Dermis blood vessel endothelial cell (primary cell): ENCODE measurements around the gene YTHDF1. TPM values are rescaled to one million over a fixed set of nuclear protein-coding genes. Genes with fewer than 3 reads are reported as not detected.
A peak's percentile ranks its signal among the peaks of the same experiment; 100 is the strongest.

Experiments
- DNase-seq: peaks from one replicate; pipeline ENCODE4 v3.0.0; 2010
- total RNA-seq: library from RNA; depleted of rRNA; stranded (reverse); fragments of >200 nt; gene quantifications from 2 replicates; pipeline ENCODE4 v1.2.3, GENCODE V29; 2014

The YTHDF1 gene
- total RNA-seq, 1 donor from 2014 or later, result 18.4 TPM

DNA sequence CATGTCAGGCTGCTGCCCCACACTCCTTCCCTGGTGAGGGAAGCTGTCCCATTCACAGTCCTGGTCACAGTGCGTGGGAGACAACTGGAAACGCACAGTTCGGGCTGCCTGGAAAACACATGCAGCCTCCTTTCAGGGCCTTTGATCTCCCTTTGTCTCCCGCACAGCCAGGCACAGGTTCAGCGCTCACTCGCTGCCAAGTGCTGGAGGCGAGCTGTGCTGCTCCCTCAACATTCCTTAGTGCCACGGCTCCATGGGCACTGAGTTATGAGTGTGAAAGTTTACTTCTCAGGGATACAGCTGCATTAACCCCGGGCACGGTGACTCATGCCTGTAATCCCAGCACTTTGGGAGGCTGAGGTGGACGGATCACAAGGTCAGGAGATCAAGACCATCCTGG lies 9.1 kb downstream of the YTHDF1 start:
- DNase-seq, result no peak

DNA sequence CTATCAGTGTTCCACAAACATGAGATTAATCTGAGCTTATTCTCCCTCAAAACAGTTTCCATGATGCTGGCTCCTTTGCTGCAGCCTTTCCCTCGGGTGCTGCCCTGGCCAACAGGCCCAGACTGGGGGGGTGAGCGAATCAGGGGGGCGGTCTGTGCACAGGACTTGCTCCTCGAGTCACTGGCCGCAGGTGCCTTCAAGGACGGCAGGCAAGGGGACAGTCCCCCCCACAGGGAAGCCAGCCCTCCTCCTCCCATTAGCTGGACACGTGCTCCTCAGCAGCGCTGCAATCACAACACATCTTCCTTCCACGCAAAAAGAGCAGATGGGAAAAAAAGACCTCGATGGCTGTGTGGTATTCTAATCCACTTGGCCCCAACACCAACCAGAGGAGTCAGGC lies 10.0 kb downstream of the YTHDF1 start:
- DNase-seq, result no peak

DNA sequence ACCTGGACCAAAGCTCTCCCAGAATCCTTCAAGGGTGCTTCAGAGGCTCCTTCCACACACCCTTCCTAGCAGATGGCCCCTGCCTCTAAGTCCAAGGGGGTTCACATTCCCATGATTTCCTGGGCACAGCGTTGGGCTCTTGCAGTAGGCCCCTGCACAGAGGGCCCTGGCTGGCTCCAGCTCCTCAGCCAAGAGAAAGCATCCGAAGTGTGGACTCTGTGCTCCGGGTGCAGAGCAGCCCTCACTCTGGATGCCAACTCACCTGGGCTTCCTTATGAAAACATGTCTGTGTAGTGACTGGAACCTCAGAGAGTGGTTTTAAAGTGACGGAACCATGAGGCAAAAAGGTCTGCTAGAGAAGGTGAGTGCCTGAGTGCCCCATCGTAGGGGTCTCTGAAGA lies 11.6 kb downstream of the YTHDF1 start:
- no peak for DNase-seq

DNA sequence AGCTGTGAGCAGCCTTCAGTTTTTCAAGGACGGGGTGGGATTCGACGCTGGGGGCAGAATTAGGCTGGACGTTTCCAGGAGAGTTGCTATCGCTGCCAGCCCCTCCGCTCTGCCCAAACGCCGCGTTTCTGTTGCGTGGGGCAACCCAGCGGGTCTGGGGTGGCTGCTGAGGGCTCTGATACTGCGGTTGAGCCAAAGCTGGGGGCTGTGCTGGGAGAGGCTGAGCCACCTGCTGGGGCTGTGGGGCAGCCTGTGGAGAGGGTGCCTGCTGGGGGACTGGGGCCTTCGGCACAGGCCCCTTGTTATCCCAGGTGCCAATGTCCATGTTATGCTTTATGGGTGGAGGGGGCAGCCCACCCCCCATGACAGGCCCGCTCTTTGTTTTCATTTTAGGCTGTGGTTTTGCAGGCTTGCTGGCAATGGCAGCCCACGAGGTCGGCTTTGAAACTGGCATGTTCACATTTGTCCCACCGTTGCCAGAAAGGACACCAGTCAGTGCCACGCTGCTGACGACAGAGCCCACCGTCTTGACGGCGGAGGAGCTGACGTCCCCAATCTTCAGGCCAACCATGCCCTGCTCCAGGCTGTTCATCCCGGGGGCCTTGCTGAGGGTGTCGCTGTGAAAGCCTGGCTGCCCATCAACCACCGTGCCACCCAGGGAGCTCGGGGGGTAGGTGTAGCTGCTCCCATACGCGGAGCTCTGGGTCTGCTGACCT lies 13.0 kb downstream of the YTHDF1 start:
- DNase-seq, result no peak

DNA sequence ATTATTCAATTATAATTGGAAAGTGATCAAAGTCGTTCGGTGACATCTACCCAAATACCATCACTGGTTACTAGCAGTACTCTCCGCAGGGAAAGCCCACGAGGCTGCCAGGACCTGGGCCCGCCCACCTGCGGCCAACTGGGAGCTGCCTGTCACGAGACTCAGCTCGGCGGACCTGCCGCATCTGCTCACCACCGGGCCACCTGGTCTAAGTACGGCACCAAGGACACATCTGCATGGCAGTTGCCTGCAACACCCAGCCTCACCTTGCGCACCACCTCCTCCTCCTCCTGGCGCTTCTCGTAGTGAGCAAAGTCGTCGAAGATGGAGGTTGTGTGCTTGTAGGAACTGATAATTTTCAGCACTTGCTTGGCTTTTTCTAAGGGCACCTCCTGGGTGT lies 13.9 kb downstream of the YTHDF1 start:
- DNase-seq, result no peak

DNA sequence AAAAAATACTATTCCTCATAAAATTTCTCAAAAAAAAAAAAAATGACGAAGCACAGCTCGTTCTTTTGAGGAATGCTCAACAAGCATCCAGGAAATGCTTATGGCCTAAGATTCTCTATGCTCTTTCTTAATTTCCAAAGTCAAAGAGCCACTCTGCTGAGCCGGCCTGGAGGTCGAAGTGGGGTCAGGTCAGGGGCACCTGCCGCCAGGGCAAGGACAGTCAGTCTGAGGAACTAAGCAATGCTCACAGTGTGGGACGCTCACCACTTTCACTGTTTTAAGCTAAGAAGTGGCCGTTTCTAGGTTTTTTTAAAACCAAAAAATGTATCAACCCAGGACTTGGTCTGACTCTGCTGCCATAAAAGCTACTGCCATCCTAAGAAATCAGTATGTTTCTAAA lies 17.3 kb downstream of the YTHDF1 start:
- no peak for DNase-seq

DNA sequence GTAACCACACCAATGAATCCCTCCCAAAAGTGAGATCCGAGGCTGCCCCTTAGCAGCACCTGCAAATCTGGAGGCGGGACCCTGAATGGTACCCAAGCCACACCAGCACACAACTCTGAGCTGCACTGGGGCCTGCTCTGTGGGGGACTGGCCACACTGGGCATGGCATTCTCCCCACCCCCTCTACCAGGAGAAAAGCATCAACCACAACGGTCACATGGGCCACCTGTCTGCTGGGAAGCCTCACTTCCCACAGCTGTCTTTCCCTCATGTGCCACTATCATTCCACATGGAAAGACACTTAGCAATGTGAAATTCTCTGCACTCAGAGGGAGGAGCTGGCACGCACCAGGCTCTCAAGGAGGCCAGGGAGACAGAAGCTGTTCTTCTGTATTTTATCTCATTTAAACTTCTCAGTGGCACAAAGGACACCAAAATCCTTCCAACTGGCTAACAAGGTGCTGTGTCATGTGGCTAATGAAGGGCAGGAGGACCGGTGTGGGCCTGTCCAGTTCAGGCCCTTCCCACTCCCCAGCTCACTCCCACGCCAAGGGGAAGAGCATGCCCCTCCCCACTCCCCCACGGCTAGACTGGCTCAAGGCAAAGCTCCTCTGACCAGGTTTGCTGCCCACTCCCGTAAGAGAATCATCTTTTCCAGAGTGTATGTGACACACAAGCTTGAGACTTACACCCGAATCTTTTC lies 19.0 kb downstream of the YTHDF1 start:
- DNase-seq, result no peak

DNA sequence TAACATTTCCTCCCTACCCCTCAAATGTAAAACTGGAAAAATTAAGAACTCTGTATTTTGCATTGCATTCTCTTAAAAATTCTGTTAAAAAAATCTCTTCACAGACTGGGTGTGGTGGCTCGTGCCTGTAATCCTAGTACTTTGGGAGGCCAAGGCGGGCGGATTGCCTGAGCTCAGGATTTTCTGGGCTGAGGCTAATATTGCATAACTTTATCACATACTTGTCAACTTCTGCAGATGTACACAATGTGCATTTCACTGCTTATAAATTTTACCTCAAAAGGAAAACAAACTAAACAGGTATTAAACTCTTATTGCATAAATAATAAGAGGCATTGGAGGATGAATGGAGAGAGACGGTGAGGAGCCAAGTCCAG lies 21.1 kb downstream of the YTHDF1 start:
- DNase-seq, result no peak

DNA sequence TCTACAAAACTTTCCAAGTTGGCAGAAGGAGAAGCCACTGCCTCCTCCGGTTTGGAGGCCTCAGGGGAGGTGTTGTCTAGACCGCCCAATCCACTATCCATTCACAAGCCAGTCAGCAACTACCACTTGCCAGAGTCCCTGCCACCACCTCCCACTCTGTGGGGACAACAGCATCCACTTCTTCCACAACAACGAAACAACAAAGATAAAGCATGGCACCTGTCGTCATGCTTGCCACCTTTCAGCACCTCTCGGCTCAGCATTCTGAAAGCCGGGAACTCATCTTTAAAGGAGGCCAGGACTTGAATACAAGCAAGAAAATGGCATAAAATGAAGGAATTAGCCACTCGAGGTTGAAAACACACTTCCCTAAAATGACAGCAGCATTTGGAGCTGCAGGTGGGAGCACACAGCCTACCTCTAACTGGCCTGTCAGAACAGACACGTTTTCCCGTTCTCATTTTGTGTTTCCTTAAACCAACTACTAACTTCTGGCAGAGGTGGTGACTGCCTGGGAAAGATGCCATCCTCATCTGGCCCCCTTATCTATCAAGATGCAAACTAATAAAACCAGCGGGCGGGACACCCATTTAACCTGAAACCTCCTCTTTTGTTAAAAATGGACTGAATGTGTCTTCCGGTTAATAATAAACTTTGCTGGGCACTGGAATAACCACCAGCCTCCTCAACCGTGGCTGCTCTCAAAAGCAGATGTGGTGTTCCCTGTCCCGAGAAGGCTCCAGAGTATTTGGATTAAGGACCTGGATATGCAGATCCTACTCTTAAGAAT lies 21.7 kb downstream of the YTHDF1 start:
- no peak for DNase-seq

DNA sequence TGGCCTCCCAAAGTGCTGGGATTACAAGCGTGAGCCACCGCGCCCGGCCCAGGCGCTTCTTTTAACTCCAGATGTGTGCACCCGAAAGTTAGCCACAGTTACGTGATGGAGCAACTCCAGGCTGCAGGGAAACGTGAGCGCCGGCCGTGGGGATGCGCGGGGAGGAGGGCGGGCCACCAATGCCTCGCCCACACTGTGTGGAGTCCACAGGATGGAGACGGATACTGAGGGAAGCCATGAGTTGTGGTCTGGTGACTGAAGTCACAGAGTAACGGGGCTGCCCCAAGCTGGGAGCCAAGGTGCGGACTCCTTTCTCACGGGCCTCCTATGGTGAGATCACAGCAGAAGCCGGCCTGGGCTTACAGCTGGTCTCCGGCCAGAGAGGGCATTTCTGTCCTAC lies 23.2 kb downstream of the YTHDF1 start:
- DNase-seq, result no peak

DNA sequence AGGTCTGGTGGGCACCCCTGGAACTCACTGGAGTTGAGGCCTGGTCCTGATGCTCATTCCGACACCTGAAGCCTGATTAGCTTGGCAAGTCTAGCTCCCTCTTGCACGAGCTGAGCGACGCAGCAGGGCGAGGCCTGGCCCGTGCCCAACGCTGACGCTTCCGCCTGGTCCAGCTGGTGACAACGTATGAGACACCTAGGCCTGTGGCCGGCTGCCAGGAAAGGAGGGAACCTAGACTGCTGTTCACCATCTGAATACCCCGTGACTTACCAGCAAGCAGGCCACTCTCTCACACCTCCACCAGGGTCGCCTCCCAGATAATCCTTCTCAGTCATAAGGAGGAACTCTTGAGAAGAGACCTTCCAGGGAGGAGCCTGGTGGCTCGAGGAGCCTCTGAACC lies 24.5 kb downstream of the YTHDF1 start:
- peak; percentile 20 for DNase-seq

DNA sequence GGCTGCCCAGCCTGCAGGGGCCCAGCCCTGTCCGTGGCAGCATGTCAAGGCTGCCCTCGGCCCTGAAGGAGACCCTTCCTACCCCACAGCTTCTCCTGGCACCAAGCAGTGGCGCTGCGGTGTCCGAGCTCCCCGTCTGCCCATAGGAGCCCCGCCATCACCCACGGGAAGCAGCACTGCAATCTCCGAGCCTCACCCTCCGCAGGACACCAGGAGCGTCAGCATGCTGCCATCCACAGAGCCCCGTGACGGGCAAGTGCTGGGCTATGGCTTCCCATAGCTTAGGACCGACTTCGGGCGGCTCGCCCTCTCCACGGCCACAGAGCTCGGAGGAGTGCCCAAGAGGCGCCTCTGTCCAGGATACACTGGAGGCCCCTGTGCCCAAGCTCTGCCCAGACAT lies 25.1 kb downstream of the YTHDF1 start:
- DNase-seq, result no peak

DNA sequence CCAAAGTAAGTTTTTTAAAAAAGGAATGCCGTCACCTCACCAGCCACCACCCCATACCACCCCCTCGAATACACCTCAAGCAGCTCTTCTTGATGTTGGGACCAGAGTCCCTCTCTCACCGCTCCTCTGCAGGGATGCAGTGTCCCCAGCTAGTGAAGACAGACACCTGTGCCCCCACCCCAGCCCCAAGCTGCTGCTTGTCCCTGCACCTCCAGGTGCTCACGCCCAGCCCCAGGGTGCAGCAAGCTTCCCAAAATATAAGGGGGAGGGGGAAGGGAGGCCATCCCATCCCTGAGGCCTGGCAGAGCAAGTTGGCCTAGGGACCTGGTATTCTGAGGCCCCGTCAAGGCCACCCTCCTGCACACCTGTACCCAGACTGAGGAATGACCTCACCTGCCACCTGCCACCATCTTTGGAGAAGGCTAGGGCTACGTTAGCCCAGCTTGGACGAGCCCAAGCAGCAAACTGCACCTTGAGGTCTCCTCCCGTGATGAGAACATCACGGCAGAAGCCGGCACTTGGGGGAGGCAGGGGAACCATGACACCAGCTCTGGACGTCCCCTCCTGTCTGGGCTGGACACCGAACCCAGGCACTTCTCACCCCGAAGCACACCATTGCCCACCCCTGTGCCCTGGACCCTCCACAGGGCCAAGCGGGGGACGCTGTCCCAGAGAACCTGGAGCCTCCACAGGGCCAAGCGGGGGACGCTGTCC lies 25.9 kb downstream of the YTHDF1 start:
- DNase-seq, result no peak

DNA sequence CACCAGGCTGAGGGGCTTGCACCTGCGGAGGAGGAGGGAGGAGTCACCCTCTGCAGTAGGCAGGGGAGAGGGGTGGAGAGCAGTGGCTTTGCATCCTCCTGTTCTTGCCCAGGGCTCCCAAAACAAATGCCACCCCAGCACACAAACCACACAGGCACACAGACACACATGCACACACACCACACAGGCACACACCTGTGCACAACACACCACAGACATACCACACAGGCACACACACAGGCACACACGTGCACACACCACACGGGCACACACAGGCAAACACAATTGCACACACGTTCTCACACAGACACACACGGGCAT lies 26.6 kb downstream of the YTHDF1 start:
- DNase-seq, result no peak

DNA sequence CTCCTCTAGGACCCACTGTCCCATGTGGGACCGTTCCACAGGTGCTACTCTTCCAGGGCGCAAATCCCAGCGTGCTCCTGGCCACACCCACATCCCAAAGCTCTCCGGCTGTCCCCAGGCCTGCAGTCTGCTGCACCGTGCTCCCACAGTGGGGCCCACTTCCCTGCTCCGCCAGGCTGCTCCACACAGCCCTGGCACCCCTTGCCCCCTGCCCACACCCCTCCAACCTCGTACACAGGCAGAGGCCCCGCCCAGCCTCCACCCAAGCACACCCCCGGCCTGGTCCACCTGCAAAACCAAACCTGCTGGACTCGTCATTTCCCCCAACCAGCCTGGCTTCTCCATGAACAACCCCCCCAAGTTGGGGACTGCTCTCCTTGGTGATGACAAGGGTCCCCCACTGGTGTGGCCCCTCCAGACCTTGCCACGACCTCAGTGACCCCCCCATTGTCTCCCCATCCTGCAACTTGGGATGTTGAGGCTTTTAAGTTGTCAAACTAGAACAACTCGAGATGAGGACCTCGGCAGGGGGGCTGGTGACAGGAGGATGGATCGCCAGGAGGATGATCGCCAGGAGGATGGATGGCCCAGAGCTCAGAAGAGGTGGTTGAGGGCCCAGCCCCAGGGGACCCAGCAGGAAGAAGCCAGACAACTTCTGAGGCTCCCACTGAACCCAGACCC lies 27.1 kb downstream of the YTHDF1 start:
- no peak for DNase-seq

DNA sequence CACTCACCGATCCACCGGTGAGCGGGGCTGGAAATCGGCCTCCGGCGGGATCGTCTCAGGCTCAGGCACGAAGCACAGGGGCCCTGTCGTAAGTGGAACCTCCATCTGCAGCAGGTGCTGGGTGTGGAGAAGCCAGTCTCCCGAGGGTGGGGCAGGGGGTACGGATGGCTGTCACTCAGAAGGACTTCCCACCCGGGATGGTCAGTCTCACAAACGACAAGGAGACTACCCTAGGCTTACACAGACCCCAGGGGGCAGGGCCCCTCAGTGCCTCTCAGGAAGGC lies 27.8 kb downstream of the YTHDF1 start:
- no peak for DNase-seq

DNA sequence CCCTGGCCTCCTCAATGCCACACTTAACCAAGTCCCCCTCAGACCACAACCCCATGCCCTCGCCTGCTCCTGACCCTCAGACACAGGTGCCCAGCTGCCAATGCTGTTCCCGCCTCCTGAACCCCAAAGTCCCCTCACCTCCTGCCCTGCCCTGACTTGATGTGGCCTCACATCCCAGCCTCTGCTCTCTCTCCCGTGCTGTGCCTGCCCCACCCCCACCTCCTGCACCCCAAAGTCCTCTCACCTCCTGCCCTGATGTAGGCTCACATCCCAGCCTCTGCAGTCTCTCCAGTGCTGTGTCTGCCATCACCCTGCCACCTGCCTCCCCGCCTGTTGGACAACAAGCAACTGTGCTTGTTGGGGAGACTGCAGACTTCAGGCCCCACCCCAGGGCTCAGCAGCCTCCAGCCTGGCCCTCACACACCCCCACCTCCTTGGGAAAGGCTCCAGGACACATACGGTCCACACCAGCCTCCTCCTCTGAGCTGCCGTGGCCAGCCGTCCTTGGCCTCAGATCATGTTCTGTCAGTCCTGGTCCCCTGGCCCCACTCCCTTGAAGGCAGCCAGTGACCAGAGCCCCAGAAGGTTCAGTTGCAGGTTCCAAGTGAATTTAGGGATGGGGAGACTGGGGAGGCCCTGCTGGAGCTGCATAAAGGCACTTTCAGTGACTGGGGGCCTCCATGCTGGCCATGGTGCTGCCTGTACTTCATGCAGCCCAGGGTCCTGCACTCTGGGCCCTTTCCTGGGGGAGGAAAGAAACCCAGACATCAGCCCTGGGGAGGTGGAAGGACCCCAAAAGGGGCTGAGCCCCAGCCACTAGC lies 28.4 kb downstream of the YTHDF1 start:
- DNase-seq, result no peak

DNA sequence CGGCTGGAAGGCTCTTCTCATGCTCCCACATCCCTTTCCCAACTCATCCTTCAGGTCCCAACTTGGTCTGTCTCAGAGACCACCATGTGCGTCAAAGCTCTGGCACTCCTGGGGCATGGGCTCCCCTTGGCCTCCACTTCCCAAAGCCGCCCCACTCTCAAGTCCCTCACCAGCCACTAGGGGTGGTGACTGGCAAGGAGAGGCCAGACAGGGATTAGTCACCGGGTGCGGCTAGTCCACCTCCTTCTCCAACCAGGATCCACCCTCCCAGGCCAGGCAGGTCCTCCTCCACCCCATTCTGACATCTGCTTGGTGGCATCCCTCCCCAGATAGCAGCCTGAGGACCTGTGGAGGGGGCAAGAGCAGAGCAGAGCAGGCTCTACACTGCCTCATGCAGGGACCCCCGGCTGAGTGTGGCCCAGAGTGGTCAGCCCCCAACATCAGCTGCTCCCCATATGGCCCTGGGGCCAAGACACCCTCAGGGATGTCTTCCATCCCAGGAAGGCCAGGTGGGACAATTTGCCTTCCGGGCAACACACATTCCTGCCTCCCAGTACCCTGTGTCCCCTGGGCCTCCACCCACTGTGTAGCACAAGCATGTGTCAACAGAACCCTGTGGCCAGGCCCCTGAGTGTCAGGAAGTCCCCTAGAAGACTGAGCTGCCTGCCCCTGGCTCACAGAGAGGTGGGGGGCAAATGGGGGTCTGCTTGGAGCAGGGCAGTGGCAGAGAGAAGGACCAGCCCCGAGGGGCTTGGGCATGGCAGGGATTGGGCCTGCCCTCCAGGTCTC lies 29.2 kb downstream of the YTHDF1 start:
- DNase-seq, result no peak

DNA sequence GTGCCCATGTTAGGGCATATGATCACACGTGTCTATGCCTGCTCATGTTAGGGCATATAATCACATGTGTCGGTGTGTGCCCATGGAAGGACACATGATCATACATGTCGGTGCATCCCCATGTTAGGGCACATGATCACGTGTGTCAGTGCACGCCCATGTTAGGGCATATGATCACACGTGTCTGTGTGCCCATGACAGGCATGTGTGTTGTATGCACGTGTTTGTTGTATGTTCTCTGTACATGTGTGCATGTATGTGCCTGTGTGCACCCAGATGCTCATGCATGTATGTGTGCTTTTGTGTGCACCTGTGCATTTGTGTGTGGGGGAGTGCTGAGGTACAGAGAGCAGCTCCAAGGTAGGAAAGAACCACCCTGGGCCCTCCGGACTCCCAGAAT lies 29.8 kb downstream of the YTHDF1 start:
- no peak for DNase-seq

DNA sequence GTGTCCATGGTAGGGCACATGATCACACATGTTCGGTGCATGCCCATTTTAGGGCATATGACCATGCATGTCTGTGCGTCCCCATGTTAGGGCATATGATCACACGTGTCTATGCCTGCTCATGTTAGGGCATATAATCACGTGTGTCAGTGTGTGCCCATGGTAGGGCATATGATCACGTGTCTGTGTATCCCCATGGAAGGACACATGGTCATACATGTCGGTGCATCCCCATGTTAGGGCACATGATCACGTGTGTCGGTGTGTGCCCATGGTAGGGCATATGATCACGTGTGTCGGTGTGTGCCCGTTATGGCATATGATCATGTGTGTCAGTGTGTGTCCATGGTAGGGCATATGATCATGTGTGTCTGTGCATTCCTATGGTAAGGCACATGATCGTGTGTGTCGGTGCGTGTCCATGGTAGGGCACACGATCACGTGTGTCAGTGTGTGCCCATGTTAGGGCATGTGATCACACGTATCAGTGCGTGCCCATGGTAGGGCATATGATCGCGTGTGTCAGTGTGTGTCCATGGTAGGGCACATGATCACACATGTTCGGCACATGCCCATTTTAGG lies 30.6 kb downstream of the YTHDF1 start:
- no peak for DNase-seq
